ENCODE results near the gene CLIC6. TPM values are rescaled to one million over a fixed set of nuclear protein-coding genes. Genes with fewer than 3 reads are reported as not detected.

The CLIC6 gene
- total RNA-seq (2014; rRNA removed; shearing (Covaris generic); ENCODE audit: low replicate concordance), result not detected in 2 replicates

DNA sequence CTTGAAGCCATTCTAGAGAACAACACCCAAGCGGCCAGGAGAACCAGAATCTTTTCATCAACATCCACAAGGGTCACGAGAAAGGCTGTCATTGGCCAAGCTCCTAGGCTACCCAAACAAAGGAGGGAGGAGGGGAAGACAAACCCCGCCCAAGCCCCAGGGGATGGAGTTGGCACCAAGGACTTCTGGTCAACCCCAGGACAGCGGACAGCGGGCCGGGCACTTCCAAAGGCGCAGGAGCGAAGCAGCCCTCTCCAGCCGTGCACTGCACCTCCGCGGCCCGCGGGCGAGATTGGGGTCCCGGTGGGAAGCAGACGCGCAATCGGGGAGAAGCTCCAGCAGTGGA, at the start of gene CLIC6:
CLIC6 (plus strand) TSS at position 192 of the 346 bp plus-strand sequence. CDS start 395 bp downstream, outside the sequence.
- in situ Hi-C loops (cut with HindIII; ENCODE audit: low pct_unique_long_range_greater_than_20kb, low sequenced_read_pairs), result no loop called here
- DNase-seq (ENCODE audit: low read depth), result no peak

DNA sequence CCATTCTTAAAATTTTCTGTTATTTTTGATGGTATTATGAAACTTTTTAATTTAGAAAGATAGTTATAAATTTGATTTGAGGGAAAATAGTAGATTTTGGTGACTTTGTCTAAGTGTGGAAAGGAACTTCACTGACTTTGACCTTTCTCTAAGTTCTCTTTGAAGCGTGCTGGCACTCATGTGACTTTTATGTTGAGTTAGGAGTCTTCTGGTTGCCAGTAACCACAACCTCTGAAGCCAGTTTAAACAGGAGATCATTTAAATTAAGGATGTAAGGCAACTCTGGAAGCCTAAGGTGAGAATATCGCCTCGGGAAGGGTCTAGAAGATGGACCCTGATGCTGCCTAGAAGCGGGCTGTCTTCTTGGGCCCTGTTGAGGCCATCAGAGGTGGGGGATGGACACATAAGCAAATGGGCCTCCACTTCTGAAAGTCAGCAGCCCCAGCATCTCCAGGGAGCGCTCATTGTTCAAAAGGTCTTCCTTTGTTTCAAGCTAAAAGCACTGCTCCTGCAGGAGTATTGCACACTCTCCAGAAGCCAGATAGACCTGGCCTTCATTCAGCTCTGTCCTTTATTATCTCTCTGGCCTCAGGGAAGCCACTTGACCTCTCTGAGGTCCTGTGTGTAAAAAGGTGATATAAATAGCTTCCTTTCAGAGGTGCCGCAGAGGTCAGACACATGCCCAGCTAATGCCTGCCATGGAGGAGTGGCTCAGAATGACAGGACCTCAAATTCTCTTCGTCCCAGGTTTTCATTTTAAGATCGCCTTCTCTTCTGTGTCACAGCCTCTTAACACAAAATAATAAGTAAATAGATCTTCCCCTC, 48.7 kb upstream of the CLIC6 start:
- in situ Hi-C loops (cut with HindIII; ENCODE audit: low pct_unique_long_range_greater_than_20kb, low sequenced_read_pairs), result no loop called here
- no peak for DNase-seq (ENCODE audit: low read depth)

DNA sequence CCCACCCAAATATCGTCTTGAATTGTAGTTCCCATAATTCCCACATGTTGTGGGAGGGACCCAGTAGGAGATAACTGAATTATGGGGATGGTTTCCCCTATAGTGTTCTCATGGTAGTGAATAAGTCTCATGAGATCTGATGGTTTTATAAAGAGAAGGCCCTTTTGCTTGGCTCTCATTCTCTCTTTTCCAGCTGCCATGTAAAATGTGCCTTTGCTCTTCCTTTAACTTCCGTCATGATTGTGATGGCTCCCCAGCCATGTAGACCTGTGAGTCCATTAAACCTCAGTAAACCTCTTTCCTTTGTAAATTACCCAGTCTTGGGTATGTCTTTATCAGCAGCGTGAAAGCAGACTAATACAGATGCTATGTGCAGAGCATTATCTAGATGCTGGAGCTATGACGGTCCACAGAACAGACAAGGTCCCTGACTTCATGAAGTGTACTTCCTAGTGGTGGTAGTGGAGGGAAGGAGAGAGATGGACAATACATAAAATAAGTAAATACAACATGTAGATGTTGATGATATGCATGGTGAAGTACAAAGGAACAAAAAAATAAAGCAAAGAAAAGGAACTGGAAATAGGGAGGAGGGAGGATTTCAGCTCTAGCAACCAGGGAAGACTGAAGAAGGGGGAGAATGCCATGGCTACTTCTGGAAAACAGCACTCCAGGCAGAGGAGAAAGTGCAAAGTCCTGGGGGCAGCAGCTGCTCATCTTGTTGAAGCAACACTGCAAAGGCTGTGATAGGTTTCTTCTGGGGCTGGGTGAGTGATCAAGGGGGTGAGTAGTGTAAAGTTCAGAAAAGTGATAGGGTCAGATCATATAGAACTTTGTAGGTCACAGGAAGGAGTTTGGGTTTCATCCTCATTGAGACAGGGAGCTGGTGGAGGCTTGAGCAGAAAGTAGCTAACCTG, 47.1 kb upstream of the CLIC6 start:
- in situ Hi-C loops (cut with HindIII; ENCODE audit: low pct_unique_long_range_greater_than_20kb, low sequenced_read_pairs), result no loop called here

DNA sequence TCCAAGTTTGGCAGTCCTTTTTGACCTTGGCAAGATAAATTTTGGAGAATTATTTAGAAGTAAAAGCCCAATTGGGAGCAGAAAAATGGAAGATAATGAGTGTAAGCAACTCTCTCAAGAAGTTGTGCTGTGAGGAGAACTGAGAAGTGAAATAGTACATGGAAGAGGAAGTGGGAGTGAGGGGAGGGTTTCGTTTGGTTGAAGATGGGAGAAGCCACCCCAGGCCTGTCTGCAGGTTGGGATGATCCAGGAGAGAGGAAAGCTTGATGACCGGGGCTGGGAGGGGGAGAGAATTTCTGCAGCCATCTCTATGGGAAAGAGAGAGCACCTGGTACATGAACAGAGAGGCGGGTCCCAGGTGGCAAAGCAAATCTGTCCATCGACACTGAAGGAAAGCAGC, 45.3 kb upstream of the CLIC6 start:
- in situ Hi-C loops (cut with HindIII; ENCODE audit: low pct_unique_long_range_greater_than_20kb, low sequenced_read_pairs), result no loop called here
- no peak for DNase-seq (ENCODE audit: low read depth)

More for the DNA sequence above, 47.1 kb upstream of the CLIC6 start:
- DNase-seq (ENCODE audit: low read depth), result no peak

GRCh38 chr21:34625030-34625593, 43.7 kb upstream of the CLIC6 start:
- in situ Hi-C loops (cut with HindIII; ENCODE audit: low pct_unique_long_range_greater_than_20kb, low sequenced_read_pairs), result no loop called here
- peak; percentile 26 for DNase-seq (ENCODE audit: low read depth)

DNA sequence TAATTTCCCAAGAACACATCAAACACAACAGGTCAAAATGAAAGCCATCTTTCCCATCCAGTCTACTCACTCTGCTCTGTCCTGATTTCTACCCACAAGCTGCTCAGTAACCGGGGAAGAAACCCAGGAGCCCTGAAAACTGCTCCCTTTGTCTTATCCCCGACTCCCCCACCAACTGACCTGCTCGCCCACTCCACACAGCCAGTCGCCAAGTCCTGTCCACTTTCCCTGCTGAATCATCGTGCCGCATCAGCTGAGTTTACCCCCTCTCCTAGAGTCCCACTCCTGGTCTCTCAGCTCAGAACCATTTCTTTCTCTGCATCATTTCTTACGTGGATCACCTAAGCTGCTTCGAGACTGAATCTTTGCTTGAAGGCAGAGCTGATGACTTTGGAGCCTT, 42.7 kb upstream of the CLIC6 start:
- DNase-seq (ENCODE audit: low read depth), result no peak
- in situ Hi-C loops (cut with HindIII; ENCODE audit: low pct_unique_long_range_greater_than_20kb, low sequenced_read_pairs), result no loop called here

- in situ Hi-C loops (cut with HindIII; ENCODE audit: low pct_unique_long_range_greater_than_20kb, low sequenced_read_pairs), result no loop called here
- peak; percentile 35 for DNase-seq (ENCODE audit: low read depth)
Measured at GRCh38 chr21:34630536-34631143, 38.2 kb upstream of the CLIC6 start.

DNA sequence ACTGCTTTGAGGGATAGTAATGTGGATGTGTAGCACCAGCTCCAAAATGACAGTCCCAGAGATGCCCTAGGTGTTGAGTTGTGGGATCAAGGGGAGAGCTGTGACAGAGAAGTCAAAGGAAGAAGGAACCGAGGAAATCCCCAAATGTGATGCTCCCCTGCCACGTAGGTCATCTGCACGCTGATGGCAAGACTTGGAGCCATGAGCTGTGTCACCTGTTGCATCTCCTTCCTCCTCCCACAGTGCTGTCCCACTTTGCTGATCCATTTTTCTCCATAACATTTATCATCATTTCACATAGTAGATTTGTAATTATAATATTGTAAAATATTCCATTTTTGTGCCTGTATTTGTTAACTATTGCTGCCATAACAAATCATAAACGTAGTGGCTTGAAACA, 36.3 kb upstream of the CLIC6 start:
- DNase-seq (ENCODE audit: low read depth), result no peak
- in situ Hi-C loops (cut with HindIII; ENCODE audit: low pct_unique_long_range_greater_than_20kb, low sequenced_read_pairs), result no loop called here

DNA sequence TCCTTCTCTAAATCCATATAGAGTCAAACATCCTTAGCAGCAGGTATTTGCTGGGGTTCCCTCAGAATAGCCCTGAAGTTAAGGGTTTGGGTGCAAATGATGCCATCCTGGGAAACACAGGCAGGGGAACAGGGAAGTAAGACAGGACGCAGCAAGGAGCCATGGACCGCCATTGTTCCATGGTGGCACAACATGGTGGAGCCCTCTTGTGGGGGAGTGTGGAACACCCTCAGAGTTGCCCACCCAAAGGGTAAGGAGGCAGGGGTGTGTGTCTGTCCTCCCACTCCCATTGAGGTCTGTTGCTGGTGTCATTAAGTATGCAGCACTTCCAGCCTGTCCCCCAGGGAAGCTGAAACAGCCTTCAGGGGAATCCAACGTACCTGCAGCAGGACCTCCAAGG, 33.5 kb upstream of the CLIC6 start:
- no peak for DNase-seq (ENCODE audit: low read depth)
- in situ Hi-C loops (cut with HindIII; ENCODE audit: low pct_unique_long_range_greater_than_20kb, low sequenced_read_pairs), result no loop called here

DNA sequence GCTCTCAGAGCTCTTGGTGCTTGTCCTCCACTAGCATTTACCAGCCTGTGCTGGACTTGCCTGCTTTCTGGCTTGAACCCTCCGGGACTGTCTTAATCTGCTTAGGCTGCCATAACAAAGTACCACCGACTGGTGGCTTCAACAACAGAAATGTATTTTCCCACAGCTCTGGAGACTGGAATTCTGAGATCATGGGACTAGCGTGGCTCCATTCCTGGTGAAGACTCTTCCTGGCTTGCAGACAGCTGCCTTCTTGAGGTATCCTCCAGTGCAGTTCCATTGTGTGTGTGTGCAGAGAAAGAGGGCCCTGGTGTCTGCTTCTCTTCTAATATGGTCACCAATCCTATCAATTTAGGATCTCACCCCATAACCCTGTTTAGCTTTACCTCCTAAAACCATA, 31.8 kb upstream of the CLIC6 start:
- no peak for DNase-seq (ENCODE audit: low read depth)
- in situ Hi-C loops (cut with HindIII; ENCODE audit: low pct_unique_long_range_greater_than_20kb, low sequenced_read_pairs), result no loop called here

- in situ Hi-C loops (cut with HindIII; ENCODE audit: low pct_unique_long_range_greater_than_20kb, low sequenced_read_pairs), result no loop called here
- DNase-seq (ENCODE audit: low read depth), result no peak
Measured at GRCh38 chr21:34639250-34639649, 29.5 kb upstream of the CLIC6 start.

- DNase-seq (ENCODE audit: low read depth), result no peak
- in situ Hi-C loops (cut with HindIII; ENCODE audit: low pct_unique_long_range_greater_than_20kb, low sequenced_read_pairs), result no loop called here
Measured at GRCh38 chr21:34639882-34640788, 28.7 kb upstream of the CLIC6 start.

DNA sequence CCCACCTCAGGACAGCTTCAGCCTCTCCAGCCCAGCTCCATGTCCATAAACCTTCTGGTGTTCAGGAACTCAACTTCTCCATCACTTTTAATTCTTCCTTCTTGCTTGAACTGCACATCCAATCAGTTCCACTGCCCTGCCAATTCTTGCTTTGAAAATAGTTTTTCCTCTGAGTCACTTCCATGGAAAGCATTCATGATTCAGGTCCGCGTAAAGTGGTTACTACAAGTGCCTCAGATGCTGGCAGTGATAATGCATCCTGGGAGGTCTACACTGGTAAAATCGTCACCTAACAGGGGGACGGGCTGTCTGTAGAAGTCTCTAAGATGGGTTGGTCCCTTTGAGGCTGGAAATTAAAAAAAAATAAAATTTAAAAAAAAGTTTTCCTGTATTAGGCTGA, 27.9 kb upstream of the CLIC6 start:
- in situ Hi-C loops (cut with HindIII; ENCODE audit: low pct_unique_long_range_greater_than_20kb, low sequenced_read_pairs), result no loop called here
- DNase-seq (ENCODE audit: low read depth), result no peak

DNA sequence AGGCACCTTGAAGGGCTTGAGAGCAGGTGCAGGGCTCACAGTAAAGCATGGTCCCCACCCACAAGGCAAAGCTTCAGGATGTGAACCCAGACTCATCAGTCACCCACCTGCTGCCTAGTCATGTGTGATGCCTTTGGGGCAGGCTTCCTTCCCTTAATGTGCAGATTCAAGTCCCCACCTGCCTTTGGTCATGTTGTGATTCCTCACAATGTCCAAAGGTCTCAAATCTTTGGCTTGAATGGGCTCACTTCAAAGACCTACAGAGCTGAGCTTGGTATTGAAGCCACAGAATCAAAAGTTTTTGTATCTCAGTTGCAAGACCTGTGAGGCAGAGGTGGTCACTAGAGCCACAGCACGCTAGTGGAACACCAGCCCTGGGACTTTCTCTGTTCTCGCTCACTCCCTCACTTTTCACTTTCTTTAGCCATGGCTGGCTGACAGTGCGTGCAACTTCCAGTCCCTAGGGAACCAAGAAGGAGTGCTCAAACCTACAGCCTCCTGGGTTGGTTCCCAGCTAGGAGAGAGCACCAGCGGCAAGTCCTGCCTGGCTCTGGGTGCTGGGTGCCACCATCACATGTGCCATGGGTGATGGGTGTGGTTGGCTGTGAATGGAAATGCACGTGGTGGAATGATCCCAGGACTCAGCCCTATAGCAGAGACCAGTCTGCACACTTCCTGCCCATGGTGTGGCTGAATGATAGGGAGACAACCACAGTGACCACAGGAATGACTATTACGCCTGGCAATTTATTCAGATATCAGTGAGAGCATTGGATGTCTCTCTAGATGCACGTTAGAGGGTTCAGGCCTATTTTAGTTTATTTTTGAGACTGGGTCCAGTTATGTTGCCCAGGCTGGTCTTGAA, 26.4 kb upstream of the CLIC6 start:
- no peak for DNase-seq (ENCODE audit: low read depth)
- in situ Hi-C loops (cut with HindIII; ENCODE audit: low pct_unique_long_range_greater_than_20kb, low sequenced_read_pairs), result no loop called here

DNA sequence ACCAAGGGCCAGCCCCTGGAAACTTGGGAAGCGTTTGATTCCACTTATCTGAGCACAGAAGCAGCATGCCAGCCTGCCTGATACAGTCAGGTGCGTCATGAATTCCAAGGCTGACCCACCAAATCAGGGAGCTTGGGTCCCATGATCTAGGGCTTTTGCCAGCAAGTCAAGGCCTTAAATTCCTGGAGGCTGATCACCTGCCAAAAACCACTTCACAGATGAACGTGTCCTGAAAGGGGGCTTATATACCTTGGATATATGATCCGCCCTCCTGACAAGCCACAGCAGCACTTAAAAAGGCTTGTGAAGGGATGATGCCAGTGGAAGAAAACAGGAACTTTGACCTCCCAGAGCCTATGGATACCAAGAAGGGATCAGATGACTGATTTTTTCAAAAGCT, 24.0 kb upstream of the CLIC6 start:
- in situ Hi-C loops (cut with HindIII; ENCODE audit: low pct_unique_long_range_greater_than_20kb, low sequenced_read_pairs), result no loop called here

GRCh38 chr21:34647555-34647954, 21.2 kb upstream of the CLIC6 start:
- in situ Hi-C loops (cut with HindIII; ENCODE audit: low pct_unique_long_range_greater_than_20kb, low sequenced_read_pairs), result no loop called here
- DNase-seq (ENCODE audit: low read depth), result no peak

More for the DNA sequence above, 24.0 kb upstream of the CLIC6 start:
- DNase-seq (ENCODE audit: low read depth), result no peak
